PC-9 (cell line): ENCODE measurements around the gene TCF12. TPM values are rescaled to one million over a fixed set of nuclear protein-coding genes. Genes with fewer than 3 reads are reported as not detected.

ENCODE experiments used
- BruUV-seq: library from RNA; stranded (reverse); fragments of 400-500 nt; replicated peaks from 2 replicates; lab custom pipeline; 2021; lab: Mats Ljungman, UMichigan
- CTCF ChIA-PET: fragments of 300-600 bp; sonication (Branson Sonifier 250); formaldehyde crosslinking; loops from one replicate; lab custom pipeline; 2022; ENCODE audit warnings: antibody characterized with exemption; lab: Charles Lee
- POLR2A ChIA-PET: fragments of 300-600 bp; sonication (Branson Sonifier 250); formaldehyde crosslinking; loops from one replicate; lab custom pipeline; 2022; ENCODE audit warnings: antibody characterized with exemption; ENCODE audit not compliant: unreplicated experiment; lab: Charles Lee
- DNase-seq, 2 experiments: peaks; one replicate each; pipeline versions ENCODE4 v3.0.0 to v3.0.0-alpha.2; 2015 to 2022; ENCODE audit warnings: mixed read lengths in 1 of 2
- H2AFZ ChIP-seq: fragments of 200-600 bp; sonication (generic); 2 replicates; pipeline ENCODE4 v1.8.1; 2017; ENCODE audit warnings: antibody characterized with exemption
- H3F3A ChIP-seq: fragments of 200-600 bp; sonication (generic); 2 replicates; pipeline ENCODE4 v1.8.1; 2017; ENCODE audit warnings: antibody characterized with exemption, mild to moderate bottlenecking, low read depth; ENCODE audit not compliant: insufficient read depth
- H3K27ac ChIP-seq: fragments of 200-600 bp; sonication (generic); 2 replicates; pipeline ENCODE4 v1.6.1; 2016; ENCODE audit warnings: mixed run types
- H3K27me3 ChIP-seq: fragments of 200-600 bp; sonication (generic); 2 replicates; pipeline ENCODE4 v1.6.1; 2016; ENCODE audit warnings: low read depth, mixed run types; ENCODE audit not compliant: insufficient read depth
- H3K36me3 ChIP-seq: fragments of 200-600 bp; sonication (generic); 2 replicates; pipeline ENCODE4 v1.6.1; 2016; ENCODE audit warnings: low read depth, mixed run types
- H3K4me1 ChIP-seq: fragments of 200-600 bp; sonication (generic); replicated peaks from 2 replicates; pipeline ENCODE4 v1.6.1; 2016; ENCODE audit warnings: mixed run types; ENCODE audit not compliant: insufficient read depth
- H3K4me2 ChIP-seq: fragments of 200-600 bp; sonication (generic); 2 replicates; pipeline ENCODE4 v1.6.1; 2017; ENCODE audit warnings: mixed run types
- H3K4me3 ChIP-seq: fragments of 200-600 bp; sonication (generic); 2 replicates; pipeline ENCODE4 v1.6.1; 2016; ENCODE audit warnings: mixed run types
- H3K79me2 ChIP-seq: fragments of 200-600 bp; sonication (generic); 2 replicates; pipeline ENCODE4 v1.6.1; 2017; ENCODE audit warnings: low read depth, mixed run types
- H3K9me2 ChIP-seq: fragments of 200-600 bp; sonication (generic); 2 replicates; pipeline ENCODE4 v1.8.1; 2017; ENCODE audit warnings: mild to moderate bottlenecking; ENCODE audit not compliant: insufficient read depth
- H3K9me3 ChIP-seq: fragments of 200-600 bp; sonication (generic); 2 replicates; pipeline ENCODE4 v1.8.1; 2016; ENCODE audit warnings: low read depth; ENCODE audit not compliant: insufficient read depth
- H4K20me1 ChIP-seq: fragments of 200-600 bp; sonication (generic); 2 replicates; pipeline ENCODE4 v1.8.1; 2017; ENCODE audit not compliant: insufficient read depth
- CTCF ChIP-seq: fragments of 200-600 bp; sonication (generic); conservative IDR thresholded peaks from 2 replicates; pipeline ENCODE4 v1.6.1; 2017; ENCODE audit warnings: mixed run types, antibody characterized with exemption, mild to moderate bottlenecking, moderate library complexity
- EZH2 ChIP-seq: fragments of 200-600 bp; sonication (generic); IDR thresholded peaks from 2 replicates; pipeline ENCODE4 v1.8.0; 2017; ENCODE audit warnings: antibody characterized with exemption, low read depth
- intact Hi-C: fragments of 100-400 bp; cut with micrococcal nuclease; formaldehyde crosslinking; loops from one replicate; pipeline ENCODE4 v1.10.0; 2022; ENCODE audit not compliant: unreplicated experiment
- total RNA-seq: library from RNA; stranded (reverse); gene quantifications from 2 replicates; pipeline ENCODE4 v1.2.3, GENCODE V29; 2021

The TCF12 gene
- total RNA-seq, 1 experiment from 2014 or later: 60.1 TPM

- no peaks in the 10 kb centered on the region for H3K36me3 ChIP-seq
- no peak overlapping the region for H2AFZ ChIP-seq
- no TSS peak for BruUV-seq
- H3F3A ChIP-seq: no peaks in the 10 kb centered on the region
- no peak overlapping the region for H3K4me2 ChIP-seq
- no peaks in the 10 kb centered on the region for H3K4me1 ChIP-seq
- H4K20me1 ChIP-seq: no peaks in the 10 kb centered on the region
- TF ChIP-seq EZH2: no peak
- H3K4me3 ChIP-seq: no peak overlapping the region
- intact Hi-C loops: no loop called here
- no peaks in the 10 kb centered on the region for H3K79me2 ChIP-seq
- ChIA-PET POLR2A (no interaction called here), CTCF (no interaction called here)
- no peaks in the 10 kb centered on the region for H3K9me3 ChIP-seq
- no peaks in the 10 kb centered on the region for H3K9me2 ChIP-seq
- no peaks in the 10 kb centered on the region for H3K27me3 ChIP-seq
- DNase-seq: no peak
- no peak overlapping the region for H3K27ac ChIP-seq
Observed at GRCh38 chr15:57109005-57109404, 190.6 kb downstream of the TCF12 start.

GRCh38 chr15:57111002-57111401, 192.6 kb downstream of the TCF12 start:
- no peak overlapping the region for H2AFZ ChIP-seq

GRCh38 chr15:57112178-57112577, 193.7 kb downstream of the TCF12 start:
- Histone ChIP-seq H3K4me1 (no peaks in the 10 kb centered on the region), H2AFZ (no peak overlapping the region), H3K9me2 (no peaks in the 10 kb centered on the region), H3F3A (no peaks in the 10 kb centered on the region), H3K4me2 (no peak overlapping the region), H3K9me3 (no peaks in the 10 kb centered on the region), H3K27ac (no peak overlapping the region), H3K36me3 (no peaks in the 10 kb centered on the region), H3K79me2 (no peaks in the 10 kb centered on the region), H4K20me1 (no peaks in the 10 kb centered on the region), H3K4me3 (no peak overlapping the region), H3K27me3 (no peaks in the 10 kb centered on the region)
- no TSS peak for BruUV-seq
- intact Hi-C loops: no loop called here
- no peak for TF ChIP-seq CTCF
- no peak for TF ChIP-seq EZH2
- no peak for DNase-seq
- ChIA-PET POLR2A (no interaction called here), CTCF (no interaction called here)

More at GRCh38 chr15:57111002-57111401, 192.6 kb downstream of the TCF12 start:
- no peak overlapping the region for H3K4me2 ChIP-seq
- H4K20me1 ChIP-seq: no peaks in the 10 kb centered on the region
- DNase-seq: no peak
- no peak overlapping the region for H3K27ac ChIP-seq
- no peak overlapping the region for H3K4me3 ChIP-seq
- no peaks in the 10 kb centered on the region for H3K27me3 ChIP-seq
- H3F3A ChIP-seq: no peaks in the 10 kb centered on the region
- intact Hi-C loops: no loop called here
- H3K9me3 ChIP-seq: no peaks in the 10 kb centered on the region
- POLR2A ChIA-PET: no interaction called here
- no peaks in the 10 kb centered on the region for H3K9me2 ChIP-seq
- no peaks in the 10 kb centered on the region for H3K36me3 ChIP-seq
- H3K4me1 ChIP-seq: no peaks in the 10 kb centered on the region
- TF ChIP-seq EZH2: no peak
- no peak for TF ChIP-seq CTCF
- CTCF ChIA-PET: no interaction called here
- H3K79me2 ChIP-seq: no peaks in the 10 kb centered on the region
- BruUV-seq: no TSS peak

GRCh38 chr15:57114070-57114469, 195.6 kb downstream of the TCF12 start:
- Histone ChIP-seq H3K4me1 (no peaks in the 10 kb centered on the region), H3K9me3 (no peaks in the 10 kb centered on the region), H3K27me3 (no peaks in the 10 kb centered on the region), H3K27ac (no peak overlapping the region), H3K79me2 (no peaks in the 10 kb centered on the region), H2AFZ (no peak overlapping the region), H3K36me3 (no peaks in the 10 kb centered on the region), H3K4me2 (no peak overlapping the region), H3K9me2 (no peaks in the 10 kb centered on the region), H4K20me1 (no peaks in the 10 kb centered on the region), H3F3A (no peaks in the 10 kb centered on the region), H3K4me3 (no peak overlapping the region)
- ChIA-PET CTCF (no interaction called here), POLR2A (no interaction called here)
- no peak for DNase-seq
- intact Hi-C loops: no loop called here
- TF ChIP-seq EZH2 (no peak), CTCF (no peak)
- BruUV-seq: no TSS peak
